SK-N-MC (cell line): Measurements from ENCODE around the gene TMEM121.
"Not testable (repeated sequence)": the region's sequence is repeated elsewhere in the genome, so short reads cannot be mapped to it uniquely, and the experiment has no call there.

Experiments used
- EZH2 ChIP-seq: fragments of 200-600 bp; sonication (generic); IDR thresholded peaks from one replicate; pipeline ENCODE4 v1.6.1; 2017; ENCODE audit warnings: antibody characterized with exemption
- FOXP2 ChIP-seq: optimal IDR thresholded peaks from 2 replicates; pipeline ENCODE3; 2011; ENCODE audit warnings: mild to moderate bottlenecking, moderate library complexity; ENCODE audit not compliant: insufficient read depth; ENCODE audit errors: extremely low read length, control extremely low read depth
- POLR2AphosphoS5 ChIP-seq: IDR thresholded peaks from 2 replicates; pipeline ENCODE4 v1.6.1; 2012; ENCODE audit warnings: mild to moderate bottlenecking, low read depth, low read length, borderline replicate concordance

DNA sequence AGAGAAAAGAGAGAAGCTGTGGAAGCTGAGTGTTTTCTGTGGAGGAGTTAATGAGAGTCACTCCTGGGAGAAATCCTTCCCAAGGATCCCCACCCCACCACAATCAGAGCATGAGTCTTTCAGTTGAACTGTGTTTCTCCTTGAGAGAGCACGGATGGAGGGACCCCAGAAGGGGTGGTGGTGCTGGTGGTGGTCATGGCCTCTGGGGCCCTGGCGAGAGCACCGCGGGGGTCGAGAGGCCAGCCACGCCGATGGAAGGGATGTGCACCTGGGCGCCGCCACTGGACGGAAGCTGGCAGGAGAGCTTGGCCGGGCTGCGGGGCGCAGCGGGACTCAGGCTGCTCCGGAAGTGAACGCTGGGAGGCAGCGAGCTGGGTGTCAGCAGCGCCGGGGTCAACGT lies 20.0 kb downstream of the TMEM121 start:
- not testable (repeated sequence) for TF ChIP-seq EZH2, POLR2AphosphoS5, FOXP2
